Thyroid gland (tissue), 4 donors: ENCODE measurements around the gene RANBP2.

Experiments
- CTCF ChIP-seq, 6 experiments: fragments of 200-600 bp in 3 of 6; fragments of 450-650 bp in 3 of 6; sonication (generic) in 3 of 6; IDR thresholded peaks; one replicate each; pipeline ENCODE4 v1.5.1; 2016 to 2019; ENCODE audit warnings: antibody characterized with exemption in 6 of 6, mild to moderate bottlenecking in 2 of 6, inconsistent platforms in 1 of 6, moderate library complexity in 1 of 6
- POLR2A ChIP-seq, 2 donors: fragments of 450-650 bp; IDR thresholded peaks; one replicate each; pipeline ENCODE4 v1.6.1; 2017; ENCODE audit warnings: antibody characterized with exemption in 2 of 2, mild to moderate bottlenecking in 2 of 2, moderate library complexity in 1 of 2

DNA sequence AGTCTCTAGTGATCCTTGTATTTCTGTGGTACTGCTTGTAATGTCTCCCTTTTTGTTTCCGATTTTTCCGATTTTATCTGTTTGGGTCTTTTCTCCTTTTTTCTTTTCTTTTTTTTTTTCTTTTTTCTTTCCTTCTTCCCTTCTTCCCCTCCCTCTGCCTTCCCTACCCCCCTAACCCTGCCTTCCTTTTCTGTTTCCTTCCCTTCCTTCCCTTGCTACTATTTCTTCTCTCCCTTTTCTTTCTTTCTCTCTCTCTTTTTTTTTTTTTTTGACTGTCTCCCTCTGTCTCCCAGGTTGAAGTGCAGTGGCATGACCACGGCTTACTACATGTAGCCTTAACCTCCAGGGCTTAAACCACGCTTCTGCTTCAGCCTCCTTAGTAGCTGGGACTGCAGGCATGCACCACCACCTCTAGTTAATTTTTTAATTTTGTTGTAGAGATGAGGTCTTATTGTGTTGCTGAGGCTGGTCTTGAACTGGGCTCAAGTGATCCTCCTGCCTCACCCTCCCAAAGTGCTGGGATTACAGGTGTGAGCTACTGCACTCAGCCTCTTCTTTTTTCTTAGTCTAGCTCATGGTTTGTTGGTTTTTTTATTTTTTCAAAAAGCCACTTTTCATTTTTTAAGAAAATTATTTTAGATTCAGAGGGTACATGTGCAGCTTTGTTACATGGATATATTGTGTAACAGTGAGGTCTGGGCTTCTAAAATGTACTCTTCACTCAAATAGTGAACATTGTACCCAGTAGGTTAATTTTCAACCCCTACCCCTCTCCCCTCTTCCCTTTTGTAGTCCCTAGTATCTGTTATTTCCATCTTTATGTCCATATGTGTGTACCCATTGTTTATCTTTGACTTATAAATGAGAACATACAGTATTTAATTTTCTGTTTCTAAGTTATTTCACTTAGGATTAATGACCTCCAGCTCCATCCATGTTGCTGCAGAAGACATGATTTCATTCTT is 92.0 kb downstream of the RANBP2 start:
- no peak for TF ChIP-seq CTCF (IDR thresholded peaks at IDR 0.05)
- TF ChIP-seq POLR2A (IDR thresholded peaks at IDR 0.05): no peak
